ENCODE results near the gene COG2.

Gene COG2

DNA sequence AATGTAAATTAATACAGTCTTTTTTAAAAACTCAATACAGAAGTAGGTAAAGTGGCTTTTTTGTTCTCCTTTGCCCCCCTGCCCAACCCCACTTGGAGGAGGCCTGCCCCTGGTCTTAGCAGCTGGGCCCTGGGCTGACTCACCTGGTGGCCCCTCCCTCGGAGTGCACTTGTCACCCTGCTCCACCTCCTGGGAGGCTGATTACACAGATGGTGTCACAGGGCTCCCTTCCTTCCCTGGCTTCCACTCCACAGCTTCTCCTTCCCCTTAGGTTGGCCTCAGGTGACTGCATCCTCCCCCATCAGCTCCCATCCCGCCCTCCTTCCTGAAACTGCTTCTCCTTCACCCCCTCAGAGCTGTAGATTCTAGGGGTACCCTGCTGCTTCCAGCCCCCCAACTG lies 93.2 kb downstream of the COG2 start:
- no peak for DNase-seq
- in situ Hi-C loops (cut with HindIII; ENCODE audit: low pct_ligation_motif_present, low pct_unique_long_range_greater_than_20kb, low sequenced_read_pairs): no loop called here

DNA sequence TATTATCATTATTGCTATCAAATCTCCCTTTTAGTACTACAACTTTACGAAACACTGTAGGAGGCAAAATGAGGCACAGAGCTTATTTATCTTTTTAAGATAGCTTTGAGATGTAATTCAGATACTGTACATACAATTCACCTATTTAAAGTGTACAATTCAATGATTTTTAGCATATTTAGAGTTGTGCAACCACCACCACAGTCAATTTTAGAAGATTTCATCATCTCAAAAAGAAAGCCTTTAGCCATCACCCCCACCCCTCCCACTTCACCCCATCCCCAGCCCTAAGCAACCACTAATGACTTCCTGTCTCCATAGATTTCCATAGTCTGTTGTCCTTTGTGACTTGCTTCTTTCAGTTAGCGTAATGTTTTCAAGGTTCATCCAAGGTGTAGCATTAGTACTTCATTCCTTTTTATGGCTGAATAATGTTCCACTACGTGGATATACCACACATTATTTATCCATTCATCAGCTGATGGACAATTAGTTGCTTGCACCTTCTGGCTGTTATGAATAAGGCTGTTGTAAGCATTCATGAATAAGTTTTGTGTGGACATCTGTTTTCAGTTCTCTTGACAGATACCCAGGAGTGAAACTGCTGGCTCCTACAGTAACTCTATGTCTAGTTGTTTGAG lies 95.5 kb downstream of the COG2 start:
- DNase-seq: no peak
- in situ Hi-C loops (cut with HindIII; ENCODE audit: low pct_ligation_motif_present, low pct_unique_long_range_greater_than_20kb, low sequenced_read_pairs): no loop called here

DNA sequence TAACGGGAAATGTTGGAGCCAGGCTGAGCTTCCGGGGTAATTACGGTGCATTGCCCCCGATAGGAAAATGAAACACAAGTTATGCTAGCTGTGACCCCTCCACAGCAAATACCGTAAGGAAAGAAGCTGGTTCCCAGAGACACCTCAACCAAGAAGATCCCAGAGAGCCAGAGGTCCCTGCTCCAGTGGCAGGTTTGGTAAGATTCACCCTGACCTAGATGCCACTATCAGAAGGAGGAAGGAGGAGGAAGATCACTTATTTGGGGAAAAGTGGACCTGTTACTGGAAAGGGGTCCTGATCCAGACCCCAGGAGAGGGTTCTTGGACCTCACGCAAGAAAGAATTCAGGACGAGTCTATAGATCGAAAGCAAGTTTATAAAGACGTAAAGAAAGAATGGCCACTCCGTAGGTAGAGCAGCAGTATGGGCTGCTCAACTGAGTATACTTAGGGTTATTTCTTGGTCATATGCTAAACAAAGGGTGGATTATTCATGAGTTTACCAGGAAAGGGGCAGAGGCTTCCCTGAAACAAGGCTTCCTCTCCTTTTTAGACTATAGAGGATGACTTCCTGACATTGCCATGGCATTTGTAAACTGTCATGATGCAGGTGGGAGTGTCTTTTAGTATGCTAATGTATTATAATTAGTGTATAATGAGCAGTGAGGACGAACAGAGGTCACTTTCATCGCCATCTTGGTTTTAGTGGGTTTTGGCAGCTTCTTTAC lies 97.4 kb downstream of the COG2 start:
- DNase-seq: no peak
- in situ Hi-C loops (cut with HindIII; ENCODE audit: low pct_ligation_motif_present, low pct_unique_long_range_greater_than_20kb, low sequenced_read_pairs): no loop called here

Data from ACHN (cell line).